ENCODE measurements around the gene SYNJ2.

DNA sequence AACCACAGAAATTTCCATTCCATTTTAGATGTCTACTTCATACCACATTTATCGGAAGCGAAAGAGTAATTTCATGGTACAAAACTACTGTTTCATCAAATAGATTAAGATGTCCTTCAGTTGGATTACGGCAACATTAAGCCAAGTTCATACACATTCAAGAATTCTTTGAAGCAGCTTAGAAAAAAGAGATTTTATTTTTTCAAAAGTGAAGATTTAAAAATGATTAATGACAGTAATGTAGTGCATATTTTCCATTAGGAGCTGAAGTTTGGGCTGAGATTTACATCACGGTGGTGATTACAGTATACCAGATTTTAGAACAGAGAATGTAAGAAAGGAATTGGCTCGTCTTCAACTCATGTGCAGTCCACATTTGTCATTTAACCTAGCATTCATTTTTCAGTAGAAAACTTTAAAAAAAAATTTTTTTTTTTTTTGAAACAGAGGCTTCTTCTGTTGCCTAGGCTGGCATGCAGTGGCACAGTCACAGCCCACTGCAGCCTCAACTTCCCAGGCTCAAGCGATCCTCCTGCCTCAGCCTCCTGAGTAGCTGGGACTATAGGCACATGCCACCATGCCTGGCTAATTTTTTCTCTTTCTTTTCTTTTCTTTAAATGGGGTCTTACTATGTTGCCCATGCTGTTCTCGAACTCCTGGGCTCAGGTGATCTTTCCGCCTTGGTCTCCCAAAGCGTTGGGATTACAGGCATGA, 1.9 kb downstream of the SYNJ2 start:
- TF ChIP-seq EZH2phosphoT487 (IDR thresholded peaks at IDR 0.05; ENCODE audit: low read depth) (no peak), CTCF (IDR thresholded peaks at IDR 0.05; ENCODE audit: low read depth, low read length) (no peak)
